NOMO-1 (cell line): ENCODE results near the gene GABRR1.
"Not testable (repeated sequence)": the region's sequence is repeated elsewhere in the genome, so short reads cannot be mapped to it uniquely, and the experiment has no call there.

Source experiments
- DNase-seq, 2 experiments: peaks; one replicate each; lab custom pipeline; 2025; ENCODE audit not compliant: unreplicated experiment in 2 of 2; lab: John Stamatoyannopoulos, UW

GABRR1 gene

DNA sequence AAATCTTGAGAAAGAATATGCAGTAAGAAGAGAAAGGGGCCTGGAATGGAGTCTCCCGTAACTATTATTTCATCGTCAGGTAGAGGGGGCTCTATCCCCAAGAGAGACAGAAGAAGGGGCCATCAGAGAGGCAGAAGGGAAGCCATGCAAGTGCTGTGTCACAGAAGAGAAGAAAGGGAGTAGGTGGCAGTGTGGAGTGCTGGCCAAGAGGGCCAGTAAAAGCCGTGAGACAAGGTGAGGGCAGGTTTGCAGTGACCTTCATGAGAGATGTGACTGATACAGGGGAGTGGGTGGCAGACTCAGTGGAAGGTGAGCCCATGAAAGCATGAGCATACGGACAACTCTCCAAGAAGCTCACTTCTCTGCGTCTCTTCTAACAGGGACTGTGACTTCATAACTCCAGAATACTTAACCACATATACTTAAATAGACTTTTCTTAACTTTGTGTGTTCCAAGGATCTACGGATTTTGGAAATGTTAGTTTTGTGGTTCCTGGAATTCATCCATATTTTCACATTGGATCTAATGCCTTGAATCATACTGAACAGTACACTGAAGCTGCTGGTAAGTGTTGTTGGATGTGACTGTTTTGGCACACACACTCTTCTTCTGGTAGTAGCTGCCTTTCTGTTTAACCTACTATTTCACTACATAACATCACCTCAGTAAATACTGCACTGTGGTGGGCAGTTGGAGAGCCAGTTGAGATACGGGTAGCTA is 55.7 kb downstream of the GABRR1 start:
- no peak for DNase-seq

DNA sequence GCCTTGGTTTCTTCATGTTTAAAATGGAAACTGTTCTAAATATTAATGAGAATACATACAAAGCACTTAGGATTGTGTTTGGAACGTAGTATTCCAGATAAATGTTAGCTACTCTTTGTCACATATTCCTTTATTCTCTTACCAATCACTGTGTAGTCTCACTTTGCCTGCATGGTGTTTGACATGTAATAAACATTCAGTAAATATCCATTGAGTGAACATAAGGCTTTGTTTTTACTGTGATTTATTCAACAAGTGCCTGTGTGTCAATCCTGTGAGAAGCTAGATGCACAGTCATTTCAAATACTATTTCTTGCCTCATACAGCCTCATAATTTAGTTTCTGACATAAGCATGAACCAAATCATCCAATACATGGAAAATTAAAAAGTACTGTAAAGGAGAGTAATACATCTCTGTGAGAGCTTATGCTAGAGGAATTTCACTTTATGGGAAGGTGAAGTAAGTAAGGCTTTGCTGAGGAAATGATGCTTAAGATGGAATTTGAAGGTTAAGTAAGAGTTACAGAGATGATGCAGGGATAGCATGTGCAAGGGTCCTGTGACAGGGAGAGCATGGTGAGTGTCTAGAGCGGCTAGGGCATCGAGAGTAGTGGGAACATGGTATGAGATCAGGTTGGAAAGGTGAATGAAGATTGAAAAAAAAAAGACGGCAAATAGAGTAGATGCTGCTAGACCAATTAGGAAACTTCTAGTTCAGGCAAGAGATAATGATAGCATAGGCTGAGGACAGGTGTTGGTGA is 56.6 kb downstream of the GABRR1 start:
- DNase-seq: no peak

DNA sequence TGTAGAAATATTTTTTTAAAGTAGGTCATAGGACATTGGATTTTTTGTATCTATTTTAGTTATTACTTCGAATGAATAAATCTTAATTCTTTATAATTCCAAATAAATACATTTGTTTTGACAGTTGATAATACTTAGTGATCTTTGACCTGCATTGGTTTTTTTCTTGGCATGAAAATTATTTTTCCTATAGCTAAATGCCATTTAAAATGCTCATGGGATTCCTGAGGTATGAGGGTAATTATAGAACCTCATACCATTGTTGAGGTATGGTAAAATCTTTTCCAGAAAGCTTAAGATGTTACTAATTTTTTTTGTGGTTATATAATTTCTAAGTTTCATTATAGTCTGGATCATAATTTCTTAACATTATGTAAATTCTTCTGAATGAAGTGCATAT is 63.0 kb downstream of the GABRR1 start:
- DNase-seq: no peak

DNA sequence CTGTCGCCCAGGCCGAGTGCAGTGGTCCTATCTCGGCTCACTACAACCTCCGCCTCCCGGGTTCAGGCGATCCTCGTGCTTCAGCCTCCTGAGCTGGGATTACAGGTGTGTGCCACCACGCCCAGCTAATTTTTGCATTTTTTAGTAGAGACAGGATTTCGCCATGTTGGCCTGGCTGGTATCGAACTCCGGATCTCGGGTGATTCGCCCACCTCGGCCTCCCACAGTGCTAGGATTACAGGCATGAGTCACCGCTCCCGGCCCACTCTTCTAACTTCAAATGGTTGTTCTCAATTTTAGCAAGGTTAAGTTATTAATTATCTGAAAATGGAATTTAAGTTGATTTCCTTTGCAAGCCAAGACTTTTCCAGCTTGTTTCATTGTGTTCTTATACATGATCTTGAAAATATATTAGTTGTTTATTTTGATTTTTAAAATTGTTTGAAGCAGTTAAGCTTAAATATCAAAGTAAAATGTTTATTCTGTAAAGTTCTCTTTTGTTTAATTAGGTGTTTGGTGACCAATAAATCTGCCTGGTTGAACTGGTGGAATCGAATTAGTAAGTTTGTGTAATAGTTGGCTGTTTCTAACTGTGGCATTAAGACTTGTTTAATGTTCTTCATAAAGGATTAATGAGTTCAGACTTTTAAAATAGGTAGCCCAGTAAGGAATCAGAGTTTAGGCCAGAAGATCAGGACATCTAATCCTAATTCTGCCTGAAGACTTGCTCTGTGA is 69.0 kb downstream of the GABRR1 start:
- DNase-seq: no peak

DNA sequence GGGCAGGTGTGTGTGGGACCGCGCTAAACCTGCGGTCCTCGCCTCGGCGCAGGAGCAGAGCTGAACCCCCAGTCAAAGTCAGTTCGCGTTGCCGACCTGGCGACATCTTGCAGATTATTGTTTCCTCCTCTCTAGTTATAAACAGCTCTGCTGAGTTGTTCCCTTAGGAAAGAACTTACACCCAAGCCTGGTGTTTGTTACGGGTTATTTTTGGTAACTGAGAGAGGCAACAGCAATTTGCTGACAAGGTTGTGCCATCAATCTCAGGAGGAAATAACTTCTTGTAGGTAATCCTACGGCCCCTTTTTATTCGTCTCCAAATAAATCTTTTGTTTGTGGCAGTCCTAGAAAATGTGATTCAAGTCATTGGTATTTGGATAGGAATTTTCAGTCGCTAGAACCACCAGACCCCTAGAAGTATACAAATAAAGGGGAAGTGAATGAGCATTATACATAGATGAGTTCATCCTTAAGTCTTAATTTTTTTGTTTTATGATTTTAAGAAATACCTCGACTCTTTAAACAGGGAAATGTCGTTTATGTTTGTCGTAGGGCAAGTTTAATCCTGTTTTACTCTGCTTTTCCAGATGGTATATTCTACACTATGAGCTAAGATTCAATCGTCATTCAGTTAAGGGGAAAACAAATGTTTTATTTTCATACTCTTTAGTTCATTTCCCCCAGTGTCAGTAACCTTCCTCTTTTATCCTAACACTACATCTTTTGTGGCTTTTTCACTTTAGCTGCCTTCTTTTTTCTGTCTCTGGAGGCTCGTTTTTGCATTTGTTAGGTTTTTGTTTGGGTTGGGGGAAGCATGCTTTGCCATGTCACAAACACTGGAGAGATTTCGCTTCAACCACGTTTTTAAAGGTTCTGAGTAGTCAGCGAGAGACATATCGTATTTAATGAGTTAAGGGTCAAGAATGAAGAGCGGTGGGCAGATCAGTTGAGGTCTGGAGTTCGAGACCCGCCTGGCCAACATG is 70.1 kb downstream of the GABRR1 start:
- peak in 1 of 2 experiments; percentile 56 for DNase-seq

DNA sequence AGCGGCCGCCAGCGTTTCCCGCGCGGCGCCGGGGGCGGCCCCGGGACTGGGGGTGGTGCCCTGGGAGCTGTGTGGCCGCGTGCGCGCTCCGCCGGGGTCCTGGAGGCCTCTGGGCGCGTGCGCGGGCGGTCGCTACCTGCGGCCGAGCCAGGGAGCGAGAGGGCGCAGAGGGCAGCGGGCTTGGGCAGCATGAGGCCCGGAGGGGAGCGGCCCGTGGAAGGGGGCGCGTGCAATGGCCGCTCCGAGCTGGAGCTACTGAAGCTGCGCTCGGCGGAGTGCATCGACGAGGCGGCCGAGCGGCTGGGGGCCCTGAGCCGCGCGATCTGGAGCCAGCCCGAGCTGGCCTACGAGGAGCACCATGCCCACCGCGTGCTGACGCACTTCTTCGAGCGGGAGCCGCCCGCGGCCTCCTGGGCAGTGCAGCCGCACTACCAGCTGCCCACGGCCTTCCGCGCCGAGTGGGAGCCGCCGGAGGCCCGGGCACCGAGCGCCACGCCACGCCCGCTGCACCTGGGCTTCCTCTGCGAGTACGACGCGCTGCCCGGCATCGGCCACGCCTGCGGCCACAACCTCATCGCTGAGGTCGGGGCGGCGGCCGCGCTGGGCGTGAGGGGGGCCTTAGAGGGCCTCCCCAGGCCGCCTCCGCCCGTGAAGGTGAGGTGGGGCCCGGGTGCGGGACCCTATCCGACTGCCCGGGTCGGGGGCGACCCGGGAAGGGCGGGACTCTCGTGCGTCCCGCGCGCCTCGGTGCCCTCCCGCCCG is 71.0 kb downstream of the GABRR1 start, which contains the start of gene PM20D2:
PM20D2 (plus strand) TSS at position 100 of the 762 bp plus-strand sequence; CDS start at position 190, 90 bp downstream.
- DNase-seq: peak; percentile 68 to 72

DNA sequence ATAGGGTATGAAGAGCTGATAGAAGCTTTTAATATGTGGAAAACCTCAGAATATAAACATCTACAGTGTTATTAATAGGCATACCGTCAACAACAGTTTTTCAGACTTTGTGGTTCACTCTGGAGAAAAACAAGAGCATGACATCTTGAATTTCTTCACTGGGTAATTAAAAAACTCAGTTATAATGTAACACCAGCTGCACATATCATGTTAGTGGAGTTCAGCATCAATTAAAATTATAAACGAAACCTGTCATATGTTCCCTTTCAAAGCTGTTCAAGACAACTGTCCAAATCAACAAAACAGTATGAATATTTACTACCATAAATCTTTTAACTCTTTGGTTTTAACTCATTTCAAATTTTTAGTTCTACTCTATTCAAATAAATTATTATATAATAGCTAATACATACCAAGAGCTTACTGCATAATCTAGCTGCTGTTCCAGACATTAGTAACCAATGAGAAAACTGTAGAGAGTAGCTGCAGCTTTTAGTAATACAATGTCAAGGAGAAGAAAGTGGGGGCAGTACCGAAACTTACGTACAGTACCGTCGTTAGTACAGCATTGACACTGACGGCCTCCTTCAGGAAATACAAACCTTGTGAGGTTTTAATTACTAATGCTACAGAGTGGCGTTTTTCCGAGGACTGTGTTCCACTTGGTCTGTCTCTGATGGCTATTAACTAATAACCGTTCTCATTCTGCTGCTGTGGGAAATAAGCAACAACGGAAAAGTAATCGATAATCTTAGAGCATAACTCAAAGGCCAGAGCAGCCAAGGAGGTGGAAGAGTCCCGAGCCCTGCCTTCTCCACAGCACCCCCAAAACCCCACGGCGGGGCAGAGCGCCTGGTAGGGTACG is 71.8 kb downstream of the GABRR1 start:
- peak; percentile 40 to 75 for DNase-seq

DNA sequence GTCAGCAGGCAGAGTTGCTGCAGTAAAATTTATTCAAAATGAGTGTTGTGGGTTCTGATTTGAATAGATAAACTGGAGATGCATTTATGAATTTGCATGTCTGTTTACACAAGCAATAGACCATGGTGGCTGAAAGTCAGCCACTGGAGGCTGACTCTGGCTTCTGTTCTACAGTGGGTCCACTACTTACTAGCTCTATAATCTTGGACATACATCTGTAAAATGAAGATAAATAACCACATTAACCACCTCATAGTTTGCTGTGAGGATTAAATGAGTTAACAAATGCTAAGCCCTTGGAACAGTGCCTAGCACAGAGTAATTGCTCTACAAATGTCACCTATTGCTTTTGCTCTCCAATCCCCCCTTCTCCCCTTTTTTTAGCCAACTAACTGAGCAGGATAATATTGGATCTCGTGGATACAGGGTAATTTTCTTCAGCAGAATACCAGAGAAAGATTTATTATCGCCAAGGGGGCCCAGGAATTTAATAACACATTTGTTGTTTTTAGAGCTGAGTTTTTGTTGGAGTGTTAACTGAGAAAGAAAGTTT is 72.7 kb downstream of the GABRR1 start:
- no peak for DNase-seq

DNA sequence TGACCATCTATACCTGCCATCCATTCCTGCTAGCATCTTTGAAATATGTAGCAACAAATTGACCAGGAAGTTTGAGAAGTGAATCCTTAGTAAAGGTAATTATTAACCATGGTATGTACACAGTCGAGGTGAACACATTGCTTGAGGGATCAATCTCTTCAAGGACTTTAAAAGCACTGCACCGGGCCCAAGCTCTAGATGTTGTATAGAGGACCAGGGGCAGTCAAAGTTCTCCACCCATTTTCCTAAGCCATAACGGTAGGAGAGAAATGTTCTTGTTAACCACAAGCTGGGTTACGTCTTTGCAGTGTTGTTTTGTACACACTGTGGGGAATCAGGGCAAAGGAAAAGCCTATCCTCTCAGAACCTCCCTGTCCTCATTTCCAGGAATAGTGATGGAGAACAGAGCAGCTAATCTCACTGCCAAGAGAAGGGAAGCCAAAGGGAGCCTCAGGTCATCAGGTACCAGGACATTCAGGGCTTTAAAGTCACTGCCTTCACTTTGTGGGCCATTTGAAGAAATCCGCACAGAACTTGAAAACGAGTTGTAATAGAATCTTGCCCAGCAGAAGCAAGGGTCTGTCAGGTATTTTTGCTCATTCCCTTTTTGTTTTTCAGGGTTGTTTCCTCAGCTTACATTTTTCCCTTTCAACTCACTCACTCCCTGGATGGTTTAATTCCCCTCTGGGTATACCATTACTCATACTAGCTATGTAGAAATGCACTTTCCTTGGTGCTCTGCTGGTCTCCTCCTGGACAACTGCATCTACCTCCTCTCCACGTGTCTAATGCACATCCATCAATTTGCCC is 76.6 kb downstream of the GABRR1 start:
- DNase-seq: no peak

DNA sequence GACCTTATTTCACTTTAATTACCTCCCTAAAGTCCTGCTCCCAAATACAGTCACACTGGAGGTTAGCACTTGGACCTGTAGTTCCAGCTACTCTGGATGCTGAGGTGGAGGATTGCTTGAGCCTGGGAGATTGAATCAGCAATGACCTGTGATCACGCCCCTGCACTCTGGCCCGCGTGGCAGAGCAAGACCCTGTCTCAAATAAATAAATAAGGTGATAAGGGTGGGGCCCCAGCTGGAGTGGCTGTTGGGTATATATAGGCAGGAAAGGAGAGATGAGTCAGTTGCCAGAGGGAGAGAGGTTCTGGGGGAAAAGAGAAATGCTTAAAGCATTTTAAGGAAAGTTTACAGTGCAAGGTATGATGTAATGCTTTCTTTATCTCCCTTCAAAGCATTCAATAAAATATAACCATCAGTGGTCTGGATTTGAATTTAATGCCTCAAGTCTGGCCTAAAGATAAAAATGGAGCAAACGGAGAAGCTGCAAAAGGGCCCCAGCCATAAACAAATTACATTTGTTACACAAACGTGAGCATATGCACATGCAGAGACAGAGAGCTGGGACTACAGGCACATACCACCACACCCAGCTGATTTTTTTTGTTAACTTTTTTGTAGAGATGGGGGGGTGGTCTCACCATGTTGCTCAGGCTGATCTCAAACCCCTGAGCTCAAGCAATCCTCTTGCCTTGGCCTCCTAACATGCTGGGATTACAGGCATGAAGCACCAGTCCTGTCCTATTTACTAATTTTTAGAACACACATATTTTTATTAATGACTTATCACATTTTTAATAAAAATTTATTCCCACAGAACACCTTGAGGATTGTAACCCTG is 77.4 kb downstream of the GABRR1 start:
- no peak for DNase-seq

DNA sequence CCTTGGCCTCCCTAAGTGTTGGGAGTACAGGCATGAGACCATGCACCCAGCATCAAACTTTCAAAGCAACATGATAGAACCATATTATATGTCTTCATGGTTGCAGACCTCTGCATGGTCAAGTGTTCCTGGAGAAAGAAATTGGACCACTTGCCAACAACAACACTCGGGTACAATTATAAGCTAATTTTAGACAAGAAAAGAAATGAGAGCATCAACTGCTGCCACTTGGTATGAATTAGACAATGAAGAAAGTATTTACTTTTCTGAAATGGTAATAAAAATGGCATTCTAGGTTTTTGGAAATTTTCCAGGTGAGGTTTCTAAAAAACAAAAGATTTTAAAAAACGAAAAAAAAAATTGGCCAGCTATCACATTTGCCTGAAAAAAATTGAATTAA is 79.0 kb downstream of the GABRR1 start:
- DNase-seq: no peak

DNA sequence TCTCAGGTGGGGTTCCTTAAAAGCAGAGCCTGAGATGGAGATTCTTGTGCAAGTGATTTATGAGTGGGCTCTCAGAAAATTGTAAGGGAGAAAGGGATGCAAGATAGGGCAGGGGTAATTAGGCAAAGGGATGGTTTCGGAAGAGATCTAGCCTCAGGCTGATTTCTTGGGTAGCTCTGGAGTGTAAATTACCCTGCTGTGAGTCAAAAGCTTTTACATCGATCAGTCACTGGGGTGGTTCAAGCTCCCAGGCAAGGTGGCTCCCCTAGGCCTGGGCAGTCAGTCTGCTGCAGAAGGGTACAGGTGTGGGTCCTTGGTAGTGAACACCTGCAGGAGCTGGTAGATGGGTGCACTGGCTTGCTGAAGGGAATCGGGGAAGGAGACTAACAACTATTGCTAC is 82.4 kb downstream of the GABRR1 start:
- DNase-seq: no peak

DNA sequence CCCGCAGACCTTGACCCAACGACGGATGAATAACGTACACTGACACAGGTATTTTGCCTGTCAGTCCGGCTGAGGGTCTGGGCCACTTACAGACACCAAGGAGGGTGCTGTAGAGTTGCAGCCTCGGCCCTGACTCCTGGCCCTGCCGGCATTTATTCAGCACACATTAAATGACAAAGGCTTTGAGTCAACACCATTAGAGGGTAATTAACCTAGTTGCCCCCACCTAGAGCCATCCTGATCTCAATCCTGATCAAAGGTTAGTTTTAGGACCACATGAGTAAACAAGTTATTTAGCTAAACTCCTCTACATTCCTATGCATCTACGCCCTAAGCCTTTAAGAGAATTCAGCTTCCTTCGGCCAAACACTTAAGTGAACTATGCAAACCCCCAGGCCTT is 83.2 kb downstream of the GABRR1 start:
- DNase-seq: no peak

DNA sequence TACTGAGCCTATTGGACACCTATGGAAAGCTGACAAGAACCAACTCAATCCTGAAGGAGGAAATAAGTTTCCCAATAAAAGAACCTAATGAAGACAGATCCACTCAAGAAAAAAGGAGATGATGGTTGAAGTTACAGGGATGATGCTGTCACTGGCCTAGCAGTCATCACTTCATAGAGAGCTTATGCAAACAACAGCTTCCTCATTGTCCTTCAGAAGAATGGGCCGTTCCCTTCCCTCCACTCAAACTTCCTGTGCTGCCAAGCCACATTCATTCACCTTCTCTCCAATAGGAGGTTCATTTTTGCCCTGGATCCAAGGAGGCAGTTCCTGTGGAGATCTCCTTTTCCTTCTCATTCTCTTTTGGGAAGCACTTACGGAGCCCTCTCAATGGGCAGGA is 85.1 kb downstream of the GABRR1 start:
- no peak for DNase-seq

DNA sequence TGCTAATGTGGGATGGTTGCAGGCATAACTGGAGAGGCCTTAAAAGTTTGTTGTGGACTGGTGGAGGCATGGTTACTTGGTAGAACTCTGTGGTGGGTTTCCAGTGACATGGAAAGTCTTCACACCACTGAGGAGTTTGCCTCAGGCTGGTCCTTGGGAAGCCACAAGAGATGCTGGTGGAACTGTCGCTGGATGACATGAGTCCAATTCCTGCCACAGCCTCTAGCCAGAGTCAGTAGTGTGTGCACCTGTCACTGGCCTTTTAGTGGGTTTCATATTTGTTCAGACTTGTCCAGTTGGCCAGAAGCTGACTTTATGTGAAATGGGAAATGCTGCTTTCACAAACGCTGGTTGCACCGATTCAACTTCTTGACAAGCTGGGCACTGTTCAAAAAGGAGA is 85.6 kb downstream of the GABRR1 start:
- no peak for DNase-seq

DNA sequence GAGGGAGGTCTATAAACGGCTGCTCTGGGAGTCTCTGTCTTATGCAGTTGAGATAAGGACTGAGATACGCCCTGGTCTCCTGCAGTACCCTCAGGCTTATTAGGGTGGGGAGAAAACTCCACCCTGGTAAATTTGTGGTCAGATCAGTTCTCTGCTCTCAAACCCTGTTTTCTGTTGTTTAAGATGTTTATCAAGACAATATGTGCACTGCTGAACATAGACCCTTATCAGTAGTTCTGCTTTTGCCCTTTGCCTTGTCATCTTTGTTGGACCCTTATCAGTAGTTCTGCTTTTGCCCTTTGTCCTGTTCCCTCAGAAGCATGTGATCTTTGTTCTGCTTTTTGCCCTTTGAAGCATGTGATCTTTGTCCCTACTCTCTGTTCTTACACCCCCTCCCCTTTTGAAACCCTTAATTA is 88.9 kb downstream of the GABRR1 start:
- not testable (repeated sequence) for DNase-seq
